GM13976 (cell line): Measurements from ENCODE around the gene PRPF18.

Experiments used
- DNase-seq: peaks from one replicate; pipeline ENCODE4 v3.0.0; 2012; ENCODE audit warnings: low spot score
- in situ Hi-C: fragments of 300-500 bp; cut with MboI; formaldehyde crosslinking; loops from one replicate; pipeline ENCODE4 v1.12.0; 2022; ENCODE audit warnings: low sequenced_read_pairs, mixed read lengths, inconsistent platforms; ENCODE audit not compliant: unreplicated experiment
- TF ChIP-seq, protein P1 (sequence below): IDR thresholded peaks from 2 replicates; pipeline ENCODE4 v1.5.1; 2012; ENCODE audit warnings: borderline replicate concordance, mild to moderate bottlenecking; ENCODE audit not compliant: insufficient read depth; ENCODE audit errors: extremely low read depth, missing control alignments, control extremely low read depth

Gene PRPF18

DNA sequence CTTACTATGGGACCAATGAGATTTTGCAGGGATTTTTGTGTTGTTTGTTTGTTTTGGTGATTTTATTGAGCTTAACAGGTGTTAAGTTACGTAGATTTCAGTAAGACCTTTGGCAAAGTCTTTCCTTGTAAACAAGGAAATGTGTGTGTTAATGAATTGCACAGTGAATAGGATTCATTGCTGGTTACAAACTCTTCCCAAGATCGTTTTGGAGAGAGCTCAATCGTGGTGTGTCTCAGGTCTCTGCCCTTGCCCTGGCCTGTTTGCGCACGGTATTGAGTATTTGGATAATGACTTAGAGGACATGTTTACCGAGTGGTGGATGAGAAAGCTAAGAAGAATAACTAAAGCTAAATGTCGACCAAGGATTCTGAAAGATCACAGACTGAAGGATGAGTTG is 41.9 kb downstream of the PRPF18 start:
- TF ChIP-seq, protein P1, sequence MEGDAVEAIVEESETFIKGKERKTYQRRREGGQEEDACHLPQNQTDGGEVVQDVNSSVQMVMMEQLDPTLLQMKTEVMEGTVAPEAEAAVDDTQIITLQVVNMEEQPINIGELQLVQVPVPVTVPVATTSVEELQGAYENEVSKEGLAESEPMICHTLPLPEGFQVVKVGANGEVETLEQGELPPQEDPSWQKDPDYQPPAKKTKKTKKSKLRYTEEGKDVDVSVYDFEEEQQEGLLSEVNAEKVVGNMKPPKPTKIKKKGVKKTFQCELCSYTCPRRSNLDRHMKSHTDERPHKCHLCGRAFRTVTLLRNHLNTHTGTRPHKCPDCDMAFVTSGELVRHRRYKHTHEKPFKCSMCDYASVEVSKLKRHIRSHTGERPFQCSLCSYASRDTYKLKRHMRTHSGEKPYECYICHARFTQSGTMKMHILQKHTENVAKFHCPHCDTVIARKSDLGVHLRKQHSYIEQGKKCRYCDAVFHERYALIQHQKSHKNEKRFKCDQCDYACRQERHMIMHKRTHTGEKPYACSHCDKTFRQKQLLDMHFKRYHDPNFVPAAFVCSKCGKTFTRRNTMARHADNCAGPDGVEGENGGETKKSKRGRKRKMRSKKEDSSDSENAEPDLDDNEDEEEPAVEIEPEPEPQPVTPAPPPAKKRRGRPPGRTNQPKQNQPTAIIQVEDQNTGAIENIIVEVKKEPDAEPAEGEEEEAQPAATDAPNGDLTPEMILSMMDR: no peak
- in situ Hi-C loops: no loop called here
- no peak for DNase-seq

DNA sequence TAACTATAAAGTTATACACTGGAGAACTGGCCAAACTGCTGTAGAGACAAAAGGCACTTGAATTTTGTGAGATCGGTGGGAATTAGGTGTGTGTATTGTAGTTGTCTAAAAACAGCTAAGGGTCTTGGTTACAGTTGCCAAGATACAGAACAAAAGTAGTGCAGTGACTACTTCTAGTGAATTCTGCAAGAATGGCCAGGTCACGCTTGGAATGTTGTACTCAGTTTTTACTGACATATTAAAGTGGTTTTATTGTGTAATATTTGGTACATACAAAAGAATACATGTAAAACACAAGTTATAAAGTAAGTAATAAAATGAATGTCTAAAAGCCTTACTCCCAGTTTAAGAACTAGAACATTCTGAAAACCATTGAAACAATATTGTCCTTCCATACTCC is 42.4 kb downstream of the PRPF18 start:
- TF ChIP-seq, protein P1: no peak
- in situ Hi-C loops: no loop called here
- no peak for DNase-seq

DNA sequence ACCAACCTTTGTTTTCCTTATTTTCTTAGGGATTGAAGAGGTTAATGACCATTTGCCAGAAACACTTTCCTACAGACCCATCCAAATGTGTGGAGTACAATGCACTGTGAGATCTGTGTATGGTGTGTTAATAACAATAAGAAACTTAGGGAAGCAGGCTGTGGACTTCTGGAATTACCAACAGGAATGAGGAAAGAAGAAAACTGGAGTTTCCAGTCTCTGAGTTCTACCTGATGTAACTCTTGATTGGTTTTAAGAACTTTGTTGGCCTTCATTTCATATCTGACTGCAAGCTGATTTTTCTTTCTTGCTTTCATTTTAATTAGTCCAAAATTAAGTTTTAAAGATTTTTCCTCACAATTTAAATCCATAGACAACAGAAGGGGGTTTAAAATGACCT is 43.5 kb downstream of the PRPF18 start:
- DNase-seq: no peak
- in situ Hi-C loops: no loop called here
- TF ChIP-seq, protein P1: no peak

DNA sequence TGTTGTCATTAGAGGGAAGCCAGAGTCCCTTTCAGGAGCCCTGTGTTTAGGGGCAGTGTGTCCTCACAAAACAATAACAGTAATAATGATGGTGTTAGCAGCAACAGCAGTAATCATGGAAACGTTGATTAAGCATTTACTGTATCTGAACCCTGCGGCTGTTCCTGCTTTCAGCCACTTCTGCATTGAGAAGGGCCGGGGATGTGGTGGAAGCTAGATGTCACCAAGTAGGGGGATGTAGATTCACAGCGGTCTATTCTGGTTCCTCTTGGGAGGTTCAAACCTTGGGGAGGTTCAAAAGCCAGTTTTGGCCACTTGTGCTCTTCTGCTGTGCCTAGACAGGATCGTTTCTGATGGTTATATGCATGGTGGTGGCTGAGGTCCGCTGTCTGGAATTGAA is 44.8 kb downstream of the PRPF18 start:
- in situ Hi-C loops: no loop called here
- no peak for DNase-seq
- TF ChIP-seq, protein P1: no peak

DNA sequence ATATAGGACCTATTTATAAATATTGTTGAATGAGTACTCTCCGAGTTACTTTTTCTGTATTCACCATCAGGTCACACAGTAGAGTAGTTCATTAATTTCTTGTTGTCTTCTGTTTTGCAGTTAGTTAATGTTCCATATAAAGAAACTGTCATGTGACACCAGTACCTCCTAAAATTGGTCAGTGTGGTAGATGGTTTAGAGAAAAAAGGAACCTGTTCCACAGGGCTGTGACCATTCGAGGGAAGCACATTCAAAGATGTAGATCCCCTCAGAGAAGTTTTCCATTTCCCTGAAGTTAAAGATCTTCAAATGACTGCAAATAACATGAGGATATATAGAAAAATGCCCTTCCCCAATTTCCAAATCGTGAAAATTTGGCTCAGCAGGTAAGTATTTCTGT is 45.7 kb downstream of the PRPF18 start:
- TF ChIP-seq, protein P1: no peak
- DNase-seq: no peak
- in situ Hi-C loops: no loop called here

DNA sequence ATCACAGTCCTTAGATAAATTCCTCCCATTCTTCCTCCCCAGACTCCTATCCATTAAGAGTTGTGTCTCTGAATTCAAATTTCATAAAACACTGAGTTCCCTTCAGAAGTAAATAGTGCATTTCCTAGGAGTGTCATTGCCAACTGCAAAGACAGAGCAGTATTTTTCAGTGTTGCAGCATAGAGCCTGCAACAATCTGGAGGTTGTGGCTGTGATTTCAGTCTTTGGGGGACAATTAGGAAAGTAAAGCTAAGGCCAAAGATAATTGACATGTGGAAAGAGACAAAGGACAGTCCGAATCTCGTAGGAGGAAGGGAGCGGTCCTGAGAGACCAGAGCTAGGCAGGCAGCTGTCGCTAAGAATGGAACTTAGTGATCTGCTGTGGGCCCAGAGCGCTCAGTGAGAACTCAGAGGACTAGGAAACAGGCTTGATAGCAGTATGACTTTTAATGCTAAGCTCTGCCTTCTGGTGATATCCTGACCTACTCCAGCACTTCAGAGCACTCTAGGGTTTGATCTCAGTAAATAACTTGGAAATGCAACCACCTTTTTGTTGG is 46.2 kb downstream of the PRPF18 start:
- no peak for DNase-seq
- in situ Hi-C loops: no loop called here

DNA sequence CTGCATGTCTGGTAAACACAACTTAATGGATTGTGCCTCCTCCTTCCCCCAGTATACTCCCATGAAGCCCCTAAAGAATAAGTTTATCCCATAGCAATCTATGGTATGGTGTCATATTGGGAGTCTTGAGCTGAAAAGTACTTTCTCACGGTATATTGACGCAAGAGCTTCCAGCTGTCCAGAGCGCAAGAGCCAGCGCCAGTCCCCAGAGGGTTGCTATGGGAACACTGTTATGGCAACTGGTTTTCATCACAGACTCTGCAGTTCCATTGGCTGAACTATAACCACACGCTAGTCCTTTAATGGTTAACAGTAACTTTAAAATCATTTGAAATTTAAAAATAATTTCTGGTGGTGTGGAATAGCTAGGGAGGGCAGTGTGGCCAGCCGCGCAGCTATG is 46.9 kb downstream of the PRPF18 start:
- TF ChIP-seq, protein P1: no peak
- in situ Hi-C loops: no loop called here
- DNase-seq: no peak

More for the DNA sequence above, 46.2 kb downstream of the PRPF18 start:
- TF ChIP-seq, protein P1: no peak
